ENCODE data around the gene RPS3.
"Not testable (repeated sequence)": the region's sequence is repeated elsewhere in the genome, so short reads cannot be mapped to it uniquely, and the experiment has no call there.

The RPS3 gene

GRCh38 chr11:75378776-75379175 is 20.5 kb upstream of the RPS3 start:
- in situ Hi-C loops (cut with MboI; ENCODE audit: low sequenced_read_pairs): not testable (repeated sequence)

GRCh38 chr11:75380245-75380644 is 19.1 kb upstream of the RPS3 start:
- in situ Hi-C loops (cut with MboI; ENCODE audit: low sequenced_read_pairs): loop anchor here (5.0 kb wide), 2 partner anchors 53 to 103 kb away; no protein-coding TSS in a partner anchor

GRCh38 chr11:75380716-75381420 is 18.4 kb upstream of the RPS3 start:
- in situ Hi-C loops (cut with MboI; ENCODE audit: low sequenced_read_pairs): loop anchor here (5.0 kb wide), 2 partner anchors 54 to 104 kb away; no protein-coding TSS in a partner anchor

GRCh38 chr11:75383246-75383645 is 16.1 kb upstream of the RPS3 start:
- in situ Hi-C loops (cut with MboI; ENCODE audit: low sequenced_read_pairs): loop anchor here (5.0 kb wide), 2 partner anchors 56 to 106 kb away; no protein-coding TSS in a partner anchor

GRCh38 chr11:75384438-75385080 is 14.8 kb upstream of the RPS3 start:
- in situ Hi-C loops (cut with MboI; ENCODE audit: low sequenced_read_pairs): loop anchor here (5.0 kb wide), 2 partner anchors 57 to 107 kb away; no protein-coding TSS in a partner anchor

DNA sequence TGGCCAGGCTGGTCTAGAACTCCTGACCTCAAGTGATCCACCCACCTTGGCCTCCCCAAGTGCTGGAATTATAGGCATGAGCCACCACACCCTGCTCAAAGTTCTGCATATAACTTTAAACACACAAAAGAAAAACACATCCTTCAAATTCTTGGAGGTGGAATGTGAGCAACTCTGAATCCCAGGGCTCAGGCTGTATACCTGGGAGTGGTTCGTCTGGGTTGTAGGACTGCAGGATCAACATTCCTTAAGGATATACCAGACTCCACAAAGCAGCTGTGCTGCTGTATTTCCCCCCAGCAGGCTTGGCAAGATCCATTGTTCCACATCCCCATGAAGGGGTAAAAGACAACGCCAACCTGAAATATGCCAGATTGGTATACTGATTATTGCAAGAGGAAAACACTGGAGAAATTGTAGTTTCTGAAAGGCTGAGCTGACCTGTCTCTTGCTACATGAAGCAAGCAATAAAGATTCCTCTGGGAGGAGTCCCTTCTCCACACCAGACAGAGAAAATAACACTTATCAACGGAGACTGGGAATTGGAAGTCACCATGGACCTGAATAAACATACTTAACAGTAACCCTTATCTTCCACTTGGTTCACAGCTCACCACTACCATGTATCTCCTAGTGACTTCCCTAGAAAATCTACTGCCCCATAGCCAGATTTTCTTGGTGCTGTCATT is 12.2 kb upstream of the RPS3 start:
- in situ Hi-C loops (cut with MboI; ENCODE audit: low sequenced_read_pairs): no loop called here

DNA sequence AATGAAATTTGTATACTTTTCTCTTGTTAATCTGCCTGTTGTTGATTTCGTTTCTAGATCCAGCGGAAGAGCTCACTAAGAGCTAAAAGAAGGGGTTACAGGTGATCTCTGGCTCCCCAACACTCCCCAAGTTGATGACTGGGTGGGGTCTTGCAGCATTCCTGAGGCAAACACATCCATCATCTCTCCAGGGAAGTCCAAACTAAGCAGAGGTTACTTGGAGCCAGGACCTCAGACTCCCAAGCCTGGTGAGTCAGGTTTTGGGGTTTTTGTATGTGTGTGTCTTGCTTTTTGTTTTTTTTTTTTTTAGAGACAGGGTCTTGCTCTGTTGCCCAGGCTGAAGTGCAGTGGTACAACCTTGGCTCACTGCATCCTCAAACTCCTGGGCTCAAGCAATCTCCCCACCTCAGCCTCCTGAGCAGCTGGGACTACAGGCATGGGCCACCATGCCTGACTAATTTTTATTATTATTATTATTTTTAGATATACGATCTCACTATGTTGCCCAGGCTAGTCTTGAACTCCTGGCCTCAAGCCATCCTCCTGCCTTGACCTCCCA is 11.5 kb upstream of the RPS3 start:
- in situ Hi-C loops (cut with MboI; ENCODE audit: low sequenced_read_pairs): no loop called here

GRCh38 chr11:75388386-75389275 is 10.7 kb upstream of the RPS3 start:
- in situ Hi-C loops (cut with MboI; ENCODE audit: low sequenced_read_pairs): no loop called here

DNA sequence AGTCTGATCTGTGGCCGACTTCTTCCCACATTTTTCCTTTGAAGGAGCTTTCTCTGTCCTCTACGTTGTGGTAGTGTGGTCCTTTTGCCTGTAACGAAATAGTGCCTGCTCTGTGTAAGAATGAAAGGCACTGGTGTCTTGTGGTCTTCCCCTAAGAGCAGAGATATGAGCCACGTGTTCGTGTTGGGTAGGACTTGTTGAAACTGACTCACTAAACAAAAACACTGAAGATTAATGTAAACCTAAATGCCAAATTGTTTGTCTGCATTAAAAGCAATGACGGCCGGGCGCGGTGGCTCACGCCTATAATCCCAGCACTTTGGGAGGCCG is 10.1 kb upstream of the RPS3 start:
- in situ Hi-C loops (cut with MboI; ENCODE audit: low sequenced_read_pairs): no loop called here

DNA sequence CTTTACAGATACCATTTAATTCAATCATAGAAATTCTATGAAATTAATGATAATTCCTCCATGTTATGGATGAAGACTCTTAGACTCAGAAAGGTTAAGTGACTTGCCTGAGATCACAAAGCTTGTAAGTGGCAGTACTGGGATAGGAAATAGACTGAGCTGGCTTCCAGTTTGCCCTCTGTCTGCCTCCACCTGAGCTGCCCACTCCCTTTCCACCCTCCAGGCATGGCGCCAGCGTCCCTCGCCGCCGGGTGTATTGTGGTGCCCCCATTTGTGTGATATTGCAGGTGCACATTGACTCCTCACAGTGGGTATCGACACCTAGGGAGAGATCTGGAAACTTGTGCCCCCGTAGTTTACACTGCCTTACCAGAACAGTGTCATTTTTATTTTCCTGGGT is 9.4 kb upstream of the RPS3 start:
- in situ Hi-C loops (cut with MboI; ENCODE audit: low sequenced_read_pairs): no loop called here

GRCh38 chr11:75394085-75394840 is 5.1 kb upstream of the RPS3 start:
- in situ Hi-C loops (cut with MboI; ENCODE audit: low sequenced_read_pairs): no loop called here

- in situ Hi-C loops (cut with MboI; ENCODE audit: low sequenced_read_pairs): no loop called here
Measured at GRCh38 chr11:75398906-75399305, 412 bp upstream of the RPS3 start.

DNA sequence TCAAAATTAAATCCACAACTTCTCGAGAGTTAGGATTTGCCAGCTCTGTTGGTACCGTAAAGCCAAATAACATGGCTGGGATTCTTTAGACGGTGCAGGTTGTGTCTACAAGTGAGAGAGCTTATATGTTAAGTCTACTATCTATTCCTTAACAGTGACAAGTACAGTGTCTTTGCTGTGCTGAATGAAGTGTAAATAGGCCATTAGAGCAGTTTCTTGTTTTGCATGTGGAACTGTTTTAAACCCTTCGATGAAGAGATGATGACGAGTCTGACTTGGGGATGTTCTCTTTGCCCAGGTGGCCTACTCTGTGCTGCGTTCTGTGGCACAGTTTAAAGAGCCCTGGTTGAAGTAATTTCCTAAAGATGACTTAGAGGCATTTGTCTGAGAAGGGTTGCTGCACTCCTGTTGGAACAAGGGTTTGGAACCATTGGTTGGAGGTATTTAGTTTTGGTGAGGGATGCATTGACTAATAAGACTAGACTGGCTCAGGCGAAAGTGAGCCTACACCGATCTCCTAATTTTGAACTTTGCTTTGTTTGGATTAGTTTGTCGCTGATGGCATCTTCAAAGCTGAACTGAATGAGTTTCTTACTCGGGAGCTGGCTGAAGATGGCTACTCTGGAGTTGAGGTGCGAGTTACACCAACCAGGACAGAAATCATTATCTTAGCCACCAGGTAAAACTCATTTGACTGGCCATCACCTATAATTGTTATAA is 988 bp downstream of the RPS3 start:
- in situ Hi-C loops (cut with MboI; ENCODE audit: low sequenced_read_pairs): no loop called here

DNA sequence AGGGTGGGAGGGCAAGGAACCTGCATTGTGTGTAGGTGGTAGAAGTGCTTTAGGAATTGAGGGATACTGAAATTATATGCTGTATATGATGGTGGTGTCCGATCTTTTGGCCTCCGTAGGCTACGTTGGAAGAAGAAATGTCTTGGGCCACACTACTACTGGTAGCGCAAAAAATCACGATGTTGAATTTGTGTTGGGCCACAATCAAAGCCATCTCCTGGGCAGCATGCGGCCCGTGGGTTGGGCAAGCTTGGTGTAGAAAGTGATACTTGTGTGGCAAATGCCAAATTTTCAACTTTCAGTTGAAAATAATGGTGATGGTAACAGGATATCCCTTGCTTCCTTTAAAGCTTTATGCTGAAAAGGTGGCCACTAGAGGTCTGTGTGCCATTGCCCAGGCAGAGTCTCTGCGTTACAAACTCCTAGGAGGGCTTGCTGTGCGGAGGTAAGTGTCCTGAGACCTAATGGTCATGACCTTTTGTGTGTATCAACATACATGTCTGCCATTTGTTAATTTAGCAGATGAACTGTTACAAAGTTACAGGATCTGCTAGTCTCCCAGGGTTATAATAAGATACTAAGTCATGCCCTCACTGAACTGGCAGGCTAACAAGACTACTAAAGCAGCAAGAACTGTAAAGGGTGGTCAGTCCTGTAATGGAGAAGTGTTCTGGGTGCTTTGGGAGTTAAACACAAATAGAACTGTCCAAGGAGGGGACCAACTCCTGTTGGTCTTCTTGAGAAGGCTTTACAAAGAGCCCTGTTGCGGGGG is 2.9 kb downstream of the RPS3 start:
- in situ Hi-C loops (cut with MboI; ENCODE audit: low sequenced_read_pairs): no loop called here

DNA sequence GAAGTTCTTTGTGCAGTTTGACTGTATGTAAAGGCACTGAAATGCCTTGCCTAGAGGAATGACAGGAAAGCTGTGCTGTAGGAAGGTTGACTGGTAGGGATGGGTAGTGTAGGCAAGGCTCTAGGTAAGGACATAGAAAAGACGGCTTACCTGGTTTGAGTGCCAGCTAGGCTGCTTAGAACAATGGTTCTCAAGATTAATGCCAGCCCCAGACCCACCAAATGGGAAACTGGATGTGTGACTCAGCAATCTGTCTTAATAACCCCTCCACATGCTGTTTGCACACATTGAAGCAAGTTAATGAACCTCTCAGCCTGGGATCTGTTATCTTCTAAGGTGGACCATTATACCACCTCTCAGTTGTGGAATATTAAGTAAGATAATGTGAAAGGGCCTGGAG is 3.7 kb downstream of the RPS3 start:
- in situ Hi-C loops (cut with MboI; ENCODE audit: low sequenced_read_pairs): no loop called here

DNA sequence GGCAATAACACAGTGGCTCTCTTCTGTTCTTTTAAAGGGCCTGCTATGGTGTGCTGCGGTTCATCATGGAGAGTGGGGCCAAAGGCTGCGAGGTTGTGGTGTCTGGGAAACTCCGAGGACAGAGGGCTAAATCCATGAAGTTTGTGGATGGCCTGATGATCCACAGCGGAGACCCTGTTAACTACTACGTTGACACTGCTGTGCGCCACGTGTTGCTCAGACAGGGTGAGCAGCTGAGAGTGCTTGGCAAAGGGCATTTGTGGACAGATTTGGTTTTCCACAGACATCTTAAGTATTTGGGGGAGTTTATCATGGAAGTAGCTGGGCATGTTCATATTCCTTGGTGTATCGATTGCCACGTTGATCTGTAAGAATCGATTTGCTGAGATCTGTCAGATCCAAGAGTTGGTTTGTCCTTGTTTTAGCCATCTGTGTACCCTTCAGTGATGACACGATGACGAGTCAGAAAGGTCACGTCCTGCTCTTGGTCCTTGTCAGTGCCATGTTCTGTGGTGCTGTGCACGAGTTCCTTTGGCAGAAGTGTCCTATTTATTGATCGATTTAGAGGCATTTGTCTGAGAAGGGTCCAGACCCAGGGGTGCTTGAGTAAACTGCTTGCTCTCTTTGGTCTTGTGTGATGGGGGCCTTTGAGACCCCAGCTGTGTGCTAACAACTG is 4.8 kb downstream of the RPS3 start:
- in situ Hi-C loops (cut with MboI; ENCODE audit: low sequenced_read_pairs): no loop called here

- in situ Hi-C loops (cut with MboI; ENCODE audit: low sequenced_read_pairs): no loop called here
Measured at GRCh38 chr11:75406338-75406777, 7.0 kb downstream of the RPS3 start.

- in situ Hi-C loops (cut with MboI; ENCODE audit: low sequenced_read_pairs): no loop called here
Measured at GRCh38 chr11:75408957-75409219, 9.6 kb downstream of the RPS3 start.

Measured in HL-60/S4 (cell line).